Activated gamma-delta T cell treated with Interleukin-2 at 50 U/mL for 16 hours (primary cell): Measurements from ENCODE around the gene MAEA.

Experiments
- DNase-seq: peaks from one replicate; pipeline ENCODE4 v3.0.0-alpha.2; 2020

Gene MAEA

GRCh38 chr4:1305781-1306455, 16.2 kb downstream of the MAEA start:
- DNase-seq, result peak; percentile 20

GRCh38 chr4:1307951-1308735, 18.5 kb downstream of the MAEA start:
- DNase-seq, result no peak

GRCh38 chr4:1309261-1310010, 19.7 kb downstream of the MAEA start:
- peak; percentile 62 for DNase-seq

- DNase-seq, result no peak
Observed at GRCh38 chr4:1310031-1310795, 20.5 kb downstream of the MAEA start.

GRCh38 chr4:1310796-1311631, 21.3 kb downstream of the MAEA start:
- DNase-seq, result no peak

GRCh38 chr4:1312821-1313640, 23.3 kb downstream of the MAEA start:
- DNase-seq, result no peak

GRCh38 chr4:1315306-1315705, 25.6 kb downstream of the MAEA start:
- DNase-seq, result no peak

GRCh38 chr4:1315836-1316536, 26.3 kb downstream of the MAEA start:
- no peak for DNase-seq

- no peak for DNase-seq
Observed at GRCh38 chr4:1316537-1317168, 27.0 kb downstream of the MAEA start.

GRCh38 chr4:1317177-1318045, 27.7 kb downstream of the MAEA start:
- no peak for DNase-seq

- no peak for DNase-seq
Observed at GRCh38 chr4:1318046-1318375, 28.3 kb downstream of the MAEA start.

GRCh38 chr4:1318488-1319213, 29.0 kb downstream of the MAEA start:
- peak; percentile 28 for DNase-seq

GRCh38 chr4:1321486-1321885, 31.8 kb downstream of the MAEA start:
- DNase-seq, result no peak

GRCh38 chr4:1321946-1322650, 32.4 kb downstream of the MAEA start:
- no peak for DNase-seq

- no peak for DNase-seq
Observed at GRCh38 chr4:1323280-1323634, 33.6 kb downstream of the MAEA start.

- no peak for DNase-seq
Observed at GRCh38 chr4:1323635-1324442, 34.1 kb downstream of the MAEA start.
